ENCODE data around the gene LMX1B. TPM values are rescaled to one million over a fixed set of nuclear protein-coding genes. Genes with fewer than 3 reads are reported as not detected.

LMX1B gene
- polyA plus RNA-seq, 2 donors = 0.01 to 0.02 TPM

DNA sequence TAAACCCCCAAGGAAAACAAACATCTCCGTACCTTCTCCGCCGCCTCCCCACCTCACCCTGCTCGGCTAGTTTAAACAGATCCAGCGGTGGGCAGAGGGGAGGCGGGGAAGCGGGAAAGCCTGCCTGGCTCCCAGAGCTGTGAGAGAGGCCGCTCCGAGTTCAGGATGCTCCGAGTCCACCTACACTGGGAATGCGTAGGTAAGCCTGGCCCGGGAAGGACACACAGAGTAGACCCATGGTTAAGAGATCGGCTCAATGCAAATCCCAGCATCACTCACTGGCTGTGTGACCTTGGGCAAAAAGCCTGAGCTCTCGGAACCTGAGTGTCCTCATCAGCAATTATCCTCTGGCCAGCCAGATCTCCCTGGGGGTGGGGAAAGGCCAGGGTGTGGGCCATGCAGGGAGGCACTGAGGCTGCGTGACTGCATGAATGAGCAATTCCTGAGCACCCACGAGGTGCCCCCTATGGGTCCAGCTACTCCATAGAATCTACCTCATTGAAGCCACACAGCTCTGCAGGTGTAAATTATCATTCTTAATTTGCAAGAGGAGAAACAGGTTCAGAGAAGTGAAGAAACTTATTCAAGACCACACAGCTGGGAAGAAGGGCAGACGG, 30.5 kb upstream of the LMX1B start:
- Histone ChIP-seq H3K36me3 (ENCODE audit: control insufficient read depth in 2 of 2, insufficient read depth in 2 of 2, low read length in 1 of 2) (no peaks in the 10 kb centered on the region), H3K27me3 (ENCODE audit: control insufficient read depth in 1 of 2, insufficient read depth in 2 of 2, low read length in 2 of 2) (no peaks in the 10 kb centered on the region), H3K27ac (ENCODE audit: low read depth in 2 of 2, low read length in 1 of 2) (no peak overlapping the region), H3K9me3 (ENCODE audit: control insufficient read depth in 2 of 2, insufficient read depth in 1 of 2, low read depth in 1 of 2, low read length in 1 of 2) (no peaks in the 10 kb centered on the region), H3K4me3 (ENCODE audit: low read depth in 1 of 2, low read length in 2 of 2) (no peak overlapping the region), H3K4me1 (ENCODE audit: control insufficient read depth in 2 of 2, insufficient read depth in 2 of 2, low read length in 1 of 2) (peaks cover 0 to 2% of the 10 kb centered on the region in 2 donors)
- 42 to 47% methylated on average over 17 of the region's 17 CpGs for WGBS, 2 donors

DNA sequence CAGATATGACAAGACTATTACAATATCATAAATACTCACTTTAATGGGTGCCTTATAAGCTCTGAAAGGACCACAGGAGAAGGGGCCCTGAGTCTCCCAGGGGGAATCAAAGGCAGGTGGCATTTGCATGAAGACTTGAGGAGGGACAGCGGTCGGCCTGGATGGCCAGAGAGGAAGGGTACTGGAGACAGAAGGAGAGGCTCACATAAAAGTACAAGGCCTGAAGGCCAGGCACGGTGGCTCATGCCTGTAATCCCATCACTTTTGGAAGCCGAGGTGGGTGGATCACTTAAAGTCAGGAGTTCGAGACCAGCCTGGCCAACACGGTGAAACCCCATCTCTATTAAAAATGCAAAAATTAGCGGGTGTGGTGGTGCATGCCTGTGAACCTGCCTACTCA, 29.1 kb upstream of the LMX1B start:
- 90 to 96% methylated on average over 7 of the region's 7 CpGs for WGBS, 2 donors
- H3K27ac ChIP-seq (ENCODE audit: low read depth in 2 of 2, low read length in 1 of 2) = no peak overlapping the region
- no peaks in the 10 kb centered on the region for H3K27me3 ChIP-seq (ENCODE audit: control insufficient read depth in 1 of 2, insufficient read depth in 2 of 2, low read length in 2 of 2)

DNA sequence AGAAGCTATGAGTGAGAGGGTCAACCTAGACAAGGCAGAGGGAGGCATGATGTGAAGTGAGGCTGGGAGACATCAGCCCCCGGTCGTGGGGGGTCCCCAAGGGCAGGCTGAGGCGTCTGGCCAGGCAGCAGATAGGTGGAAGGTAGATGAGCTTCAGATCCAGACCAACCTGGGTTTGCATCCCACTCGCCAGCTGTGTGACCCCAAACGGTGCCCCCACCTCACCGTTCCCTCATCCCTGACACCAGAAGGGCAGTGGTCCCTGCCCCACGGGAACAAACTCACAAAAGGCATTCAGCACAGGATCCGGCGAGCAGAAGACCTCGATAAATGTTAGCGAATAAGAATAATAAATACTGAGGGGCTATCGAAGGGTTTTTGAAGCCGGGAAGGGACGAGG, 27.5 kb upstream of the LMX1B start:
- Histone ChIP-seq H3K9me3 (ENCODE audit: control insufficient read depth in 2 of 2, insufficient read depth in 1 of 2, low read depth in 1 of 2, low read length in 1 of 2) (peaks cover 0 to 4% of the 10 kb centered on the region in 2 donors), H3K36me3 (ENCODE audit: control insufficient read depth in 2 of 2, insufficient read depth in 2 of 2, low read length in 1 of 2) (no peaks in the 10 kb centered on the region), H3K4me3 (ENCODE audit: low read depth in 1 of 2, low read length in 2 of 2) (no peak overlapping the region), H3K4me1 (ENCODE audit: control insufficient read depth in 2 of 2, insufficient read depth in 2 of 2, low read length in 1 of 2) (peaks cover 2% of the 10 kb centered on the region in 2 donors), H3K27me3 (ENCODE audit: control insufficient read depth in 1 of 2, insufficient read depth in 2 of 2, low read length in 2 of 2) (no peaks in the 10 kb centered on the region), H3K27ac (ENCODE audit: low read depth in 2 of 2, low read length in 1 of 2) (no peak overlapping the region)
- WGBS, 2 donors = 86 to 87% methylated on average over 14 of the region's 14 CpGs

More for the DNA sequence above, 29.1 kb upstream of the LMX1B start:
- Histone ChIP-seq H3K4me3 (ENCODE audit: low read depth in 1 of 2, low read length in 2 of 2) (no peak overlapping the region), H3K9me3 (ENCODE audit: control insufficient read depth in 2 of 2, insufficient read depth in 1 of 2, low read depth in 1 of 2, low read length in 1 of 2) (peaks cover 0 to 4% of the 10 kb centered on the region in 2 donors), H3K4me1 (ENCODE audit: control insufficient read depth in 2 of 2, insufficient read depth in 2 of 2, low read length in 1 of 2) (peaks cover 2% of the 10 kb centered on the region in 2 donors), H3K36me3 (ENCODE audit: control insufficient read depth in 2 of 2, insufficient read depth in 2 of 2, low read length in 1 of 2) (no peaks in the 10 kb centered on the region)

DNA sequence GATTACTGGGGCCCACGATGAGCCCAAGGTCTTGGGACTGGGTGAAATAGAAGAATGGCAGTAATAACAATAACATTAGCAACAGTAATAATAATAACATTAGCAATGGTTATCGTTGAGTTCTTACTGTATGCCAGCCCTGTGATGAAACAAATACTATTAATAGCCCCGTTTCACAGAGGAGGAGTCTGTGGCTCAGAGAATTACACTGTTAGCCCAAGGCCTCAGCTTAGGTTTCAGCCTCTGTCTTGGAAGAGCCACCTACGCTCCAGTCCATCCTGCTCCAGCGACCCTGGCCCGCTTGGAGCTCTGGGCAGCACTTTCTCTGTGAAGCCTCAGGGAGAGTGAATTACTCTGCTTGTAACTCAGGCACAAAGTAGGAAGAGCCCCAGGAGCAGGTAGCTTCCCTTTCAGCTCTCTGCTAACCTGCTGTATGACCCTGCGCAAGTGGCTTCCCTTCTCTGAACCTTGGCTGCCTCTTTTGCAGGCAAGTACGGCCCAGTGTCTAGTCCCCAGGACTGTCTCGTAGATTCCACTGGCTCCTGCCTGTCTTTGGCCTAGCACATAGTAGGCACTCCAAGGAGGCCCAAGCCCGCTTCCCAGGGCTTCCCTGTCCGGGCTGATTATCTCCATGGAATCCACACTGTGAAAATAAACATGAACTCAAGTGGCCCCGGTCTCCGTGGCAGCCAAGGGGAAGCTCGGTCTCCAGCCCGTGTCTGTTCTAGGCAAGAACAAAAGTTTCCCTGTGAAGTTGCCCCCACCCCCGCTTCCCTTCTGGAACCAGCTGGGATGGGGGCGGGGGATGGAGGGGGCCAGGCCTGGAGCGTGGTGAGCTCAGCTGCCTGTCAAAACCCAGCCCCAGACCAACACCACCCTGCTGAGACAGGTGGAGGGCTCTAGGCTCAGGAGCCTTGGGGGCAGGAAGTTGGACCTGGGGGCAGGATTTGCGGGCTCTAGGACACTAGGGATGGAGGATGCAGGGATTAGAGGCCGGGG, 26.2 kb upstream of the LMX1B start:
- WGBS, 2 donors = 48 to 53% methylated on average over 20 of the region's 20 CpGs
- Histone ChIP-seq H3K4me3 (ENCODE audit: low read depth in 1 of 2, low read length in 2 of 2) (no peak overlapping the region), H3K27ac (ENCODE audit: low read depth in 2 of 2, low read length in 1 of 2) (peak overlapping the region in 1 of 2 donors; percentile 26), H3K9me3 (ENCODE audit: control insufficient read depth in 2 of 2, insufficient read depth in 1 of 2, low read depth in 1 of 2, low read length in 1 of 2) (peaks cover 0 to 4% of the 10 kb centered on the region in 2 donors), H3K4me1 (ENCODE audit: control insufficient read depth in 2 of 2, insufficient read depth in 2 of 2, low read length in 1 of 2) (peaks cover 2% of the 10 kb centered on the region in 2 donors), H3K36me3 (ENCODE audit: control insufficient read depth in 2 of 2, insufficient read depth in 2 of 2, low read length in 1 of 2) (no peaks in the 10 kb centered on the region), H3K27me3 (ENCODE audit: control insufficient read depth in 1 of 2, insufficient read depth in 2 of 2, low read length in 2 of 2) (no peaks in the 10 kb centered on the region)

DNA sequence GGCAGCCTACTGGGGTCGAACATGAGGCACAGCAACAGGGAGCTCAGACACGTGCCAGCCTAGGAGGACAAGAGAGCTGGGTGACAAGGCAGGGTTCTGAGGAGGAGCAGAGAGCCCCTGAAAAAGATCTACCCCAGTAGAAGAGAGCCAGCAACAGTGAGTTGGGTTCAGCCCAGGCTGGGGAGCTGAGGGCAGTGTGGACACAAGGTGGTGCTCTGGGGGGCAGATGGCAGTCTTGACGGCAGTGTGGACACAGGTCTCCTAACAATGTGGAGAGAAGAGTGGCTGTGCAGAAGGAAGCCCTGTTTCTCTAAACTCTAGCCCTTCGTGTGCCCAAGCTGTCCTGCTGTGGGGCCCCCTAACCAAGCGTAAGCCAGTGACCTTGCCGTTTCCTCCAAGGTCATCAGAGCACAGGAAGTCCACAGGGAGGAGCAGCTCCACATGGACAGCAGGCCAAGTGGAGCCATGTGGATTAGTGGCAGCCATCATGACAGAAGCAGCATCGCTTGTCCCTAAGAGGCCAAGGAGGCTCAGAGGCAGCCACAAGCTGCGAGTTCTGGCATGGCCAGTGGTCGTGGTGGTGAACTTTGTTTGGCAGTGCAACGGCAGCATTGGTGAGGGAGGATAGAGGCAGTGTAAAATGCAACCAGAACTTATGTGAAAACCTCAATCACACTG, 25.1 kb upstream of the LMX1B start:
- Histone ChIP-seq H3K4me1 (ENCODE audit: control insufficient read depth in 2 of 2, insufficient read depth in 2 of 2, low read length in 1 of 2) (peaks cover 2% of the 10 kb centered on the region in 2 donors), H3K27me3 (ENCODE audit: control insufficient read depth in 1 of 2, insufficient read depth in 2 of 2, low read length in 2 of 2) (no peaks in the 10 kb centered on the region), H3K27ac (ENCODE audit: low read depth in 2 of 2, low read length in 1 of 2) (no peak overlapping the region), H3K4me3 (ENCODE audit: low read depth in 1 of 2, low read length in 2 of 2) (no peak overlapping the region), H3K9me3 (ENCODE audit: control insufficient read depth in 2 of 2, insufficient read depth in 1 of 2, low read depth in 1 of 2, low read length in 1 of 2) (peaks cover 0 to 4% of the 10 kb centered on the region in 2 donors), H3K36me3 (ENCODE audit: control insufficient read depth in 2 of 2, insufficient read depth in 2 of 2, low read length in 1 of 2) (no peaks in the 10 kb centered on the region)
- WGBS, 2 donors = 76 to 81% methylated on average over 10 of the region's 10 CpGs

DNA sequence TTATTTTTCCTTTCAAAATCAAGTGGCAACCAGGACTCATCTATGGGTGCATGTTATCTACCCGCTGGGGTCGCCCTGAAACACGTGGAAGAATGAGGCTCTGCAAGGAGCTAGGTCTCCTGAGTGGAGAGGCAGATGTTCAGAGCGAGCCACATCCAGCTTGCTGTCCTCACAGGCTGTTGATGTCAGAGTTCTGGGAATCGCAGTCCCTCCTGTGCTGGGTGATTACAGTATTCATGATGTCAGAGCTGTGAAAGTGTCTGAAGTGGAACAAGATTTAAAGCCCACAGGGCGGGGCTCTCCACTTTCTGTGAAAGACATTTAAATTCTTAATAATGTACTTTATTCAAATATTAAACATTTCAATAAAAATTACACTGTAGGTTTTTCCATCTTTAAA, 24.4 kb upstream of the LMX1B start:
- no peaks in the 10 kb centered on the region for H3K36me3 ChIP-seq (ENCODE audit: control insufficient read depth in 2 of 2, insufficient read depth in 2 of 2, low read length in 1 of 2)
- peaks cover 0 to 4% of the 10 kb centered on the region in 2 donors for H3K9me3 ChIP-seq (ENCODE audit: control insufficient read depth in 2 of 2, insufficient read depth in 1 of 2, low read depth in 1 of 2, low read length in 1 of 2)
- peaks cover 2% of the 10 kb centered on the region in 2 donors for H3K4me1 ChIP-seq (ENCODE audit: control insufficient read depth in 2 of 2, insufficient read depth in 2 of 2, low read length in 1 of 2)
- H3K27ac ChIP-seq (ENCODE audit: low read depth in 2 of 2, low read length in 1 of 2) = no peak overlapping the region
- H3K27me3 ChIP-seq (ENCODE audit: control insufficient read depth in 1 of 2, insufficient read depth in 2 of 2, low read length in 2 of 2) = no peaks in the 10 kb centered on the region
- H3K4me3 ChIP-seq (ENCODE audit: low read depth in 1 of 2, low read length in 2 of 2) = no peak overlapping the region
- WGBS, 2 donors = 85 to 91% methylated on average over 6 of the region's 6 CpGs

DNA sequence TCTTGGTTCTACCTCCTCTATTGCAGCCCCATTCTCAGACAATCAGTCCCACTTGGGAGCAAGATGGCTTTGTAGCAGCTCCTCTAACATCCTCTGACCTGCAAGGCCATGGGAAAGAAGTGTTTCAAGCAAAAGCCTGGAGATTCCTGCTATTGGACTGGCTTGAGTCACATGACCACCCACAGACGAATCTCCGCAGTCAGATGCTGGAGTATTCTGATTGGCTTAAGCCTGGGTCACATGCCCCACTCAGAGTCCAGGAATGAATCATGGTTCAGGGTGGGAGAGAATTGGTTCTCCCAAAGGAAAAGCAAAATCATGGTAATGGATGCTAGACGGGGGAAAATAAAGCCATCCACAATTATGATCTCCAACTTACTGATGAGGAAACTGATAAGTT, 22.6 kb upstream of the LMX1B start:
- Histone ChIP-seq H3K27me3 (ENCODE audit: control insufficient read depth in 1 of 2, insufficient read depth in 2 of 2, low read length in 2 of 2) (no peaks in the 10 kb centered on the region), H3K27ac (ENCODE audit: low read depth in 2 of 2, low read length in 1 of 2) (no peak overlapping the region), H3K36me3 (ENCODE audit: control insufficient read depth in 2 of 2, insufficient read depth in 2 of 2, low read length in 1 of 2) (no peaks in the 10 kb centered on the region), H3K4me1 (ENCODE audit: control insufficient read depth in 2 of 2, insufficient read depth in 2 of 2, low read length in 1 of 2) (peaks cover 2% of the 10 kb centered on the region in 2 donors), H3K4me3 (ENCODE audit: low read depth in 1 of 2, low read length in 2 of 2) (no peak overlapping the region), H3K9me3 (ENCODE audit: control insufficient read depth in 2 of 2, insufficient read depth in 1 of 2, low read depth in 1 of 2, low read length in 1 of 2) (peaks cover 0 to 4% of the 10 kb centered on the region in 2 donors)
- WGBS, 2 donors = 72 to 74% methylated on average over 3 of the region's 3 CpGs

DNA sequence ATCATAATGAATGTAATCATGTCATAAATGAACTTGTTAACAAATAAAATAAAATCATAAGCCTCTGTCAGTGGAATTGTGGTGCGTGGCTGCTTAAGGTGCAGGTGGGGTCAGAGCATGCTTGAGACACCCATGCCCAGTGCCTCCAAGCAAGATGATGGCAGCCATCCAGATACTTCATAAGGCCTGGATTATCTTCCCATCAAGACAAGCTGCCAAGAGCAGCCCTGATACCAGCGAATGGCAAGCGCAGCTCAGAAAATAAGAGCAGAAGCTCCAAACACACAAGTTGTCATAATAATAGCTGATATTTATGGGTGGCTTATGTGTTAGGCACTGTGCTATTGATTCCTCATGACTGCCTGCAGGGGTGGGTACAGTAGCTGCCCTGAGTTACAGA, 21.8 kb upstream of the LMX1B start:
- no peaks in the 10 kb centered on the region for H3K27me3 ChIP-seq (ENCODE audit: control insufficient read depth in 1 of 2, insufficient read depth in 2 of 2, low read length in 2 of 2)
- H3K36me3 ChIP-seq (ENCODE audit: control insufficient read depth in 2 of 2, insufficient read depth in 2 of 2, low read length in 1 of 2) = no peaks in the 10 kb centered on the region

DNA sequence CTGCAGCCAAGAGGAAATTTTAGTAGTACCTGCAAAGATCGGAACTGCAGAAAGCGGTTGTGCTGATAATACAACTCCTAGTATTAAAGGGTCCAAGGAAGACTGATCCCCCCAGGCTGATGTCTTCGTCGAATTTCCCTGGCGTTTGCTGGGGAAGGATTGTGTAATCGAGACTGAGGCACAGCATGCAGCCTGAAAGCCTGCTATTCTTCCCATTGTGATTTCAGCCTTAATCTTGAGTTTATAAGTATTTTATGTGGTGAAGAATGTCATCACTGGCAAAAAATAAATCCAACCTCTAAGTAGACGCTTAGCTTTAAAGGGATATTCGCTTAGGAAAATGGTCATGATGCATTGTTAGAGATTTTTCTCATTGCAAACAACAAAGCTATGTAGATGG, 21.3 kb upstream of the LMX1B start:
- H3K4me1 ChIP-seq (ENCODE audit: control insufficient read depth in 2 of 2, insufficient read depth in 2 of 2, low read length in 1 of 2) = peaks cover 2% of the 10 kb centered on the region in 2 donors
- 64 to 74% methylated on average over 8 of the region's 8 CpGs for WGBS, 2 donors
- H3K9me3 ChIP-seq (ENCODE audit: control insufficient read depth in 2 of 2, insufficient read depth in 1 of 2, low read depth in 1 of 2, low read length in 1 of 2) = peaks cover 0 to 4% of the 10 kb centered on the region in 2 donors
- no peaks in the 10 kb centered on the region for H3K27me3 ChIP-seq (ENCODE audit: control insufficient read depth in 1 of 2, insufficient read depth in 2 of 2, low read length in 2 of 2)
- no peak overlapping the region for H3K4me3 ChIP-seq (ENCODE audit: low read depth in 1 of 2, low read length in 2 of 2)
- no peaks in the 10 kb centered on the region for H3K36me3 ChIP-seq (ENCODE audit: control insufficient read depth in 2 of 2, insufficient read depth in 2 of 2, low read length in 1 of 2)
- H3K27ac ChIP-seq (ENCODE audit: low read depth in 2 of 2, low read length in 1 of 2) = no peak overlapping the region

More for the DNA sequence above, 21.8 kb upstream of the LMX1B start:
- Histone ChIP-seq H3K4me1 (ENCODE audit: control insufficient read depth in 2 of 2, insufficient read depth in 2 of 2, low read length in 1 of 2) (peaks cover 2% of the 10 kb centered on the region in 2 donors), H3K9me3 (ENCODE audit: control insufficient read depth in 2 of 2, insufficient read depth in 1 of 2, low read depth in 1 of 2, low read length in 1 of 2) (peaks cover 0 to 4% of the 10 kb centered on the region in 2 donors), H3K27ac (ENCODE audit: low read depth in 2 of 2, low read length in 1 of 2) (no peak overlapping the region), H3K4me3 (ENCODE audit: low read depth in 1 of 2, low read length in 2 of 2) (no peak overlapping the region)
- WGBS, 2 donors = 54 to 63% methylated on average over 3 of the region's 3 CpGs

Data from esophagus (tissue), 2 donors.